WTC11 (cell line): ENCODE data around the gene KLHDC4.

Source experiments
- CREB1 ChIP-seq: sonication (generic); formaldehyde crosslinking; IDR thresholded peaks from 2 replicates; pipeline ENCODE4 v1.8.0; 2023; ENCODE audit warnings: mild to moderate bottlenecking, missing genetic modification reagents
- CTCF ChIP-seq: fragments of 200-600 bp; IDR thresholded peaks from 2 replicates; pipeline ENCODE4 v1.8.0; 2022; ENCODE audit warnings: antibody characterized with exemption
- E2F4 ChIP-seq: sonication (generic); formaldehyde crosslinking; IDR thresholded peaks from 2 replicates; pipeline ENCODE4 v1.8.1; 2022; ENCODE audit warnings: low read depth, mild to moderate bottlenecking, moderate library complexity, missing genetic modification reagents, borderline replicate concordance
- JUN ChIP-seq: sonication (generic); formaldehyde crosslinking; IDR thresholded peaks from 2 replicates; pipeline ENCODE4 v1.8.0; 2023; ENCODE audit warnings: mild to moderate bottlenecking, missing genetic modification reagents
- NFYB ChIP-seq: sonication (generic); formaldehyde crosslinking; conservative IDR thresholded peaks from 2 replicates; pipeline ENCODE4 v1.8.0; 2022; ENCODE audit warnings: low read depth, missing genetic modification reagents
- TP53 ChIP-seq: sonication (generic); formaldehyde crosslinking; IDR thresholded peaks from 2 replicates; pipeline ENCODE4 v1.8.1; 2023; ENCODE audit warnings: mild to moderate bottlenecking, missing genetic modification reagents
- ZNF138 ChIP-seq: sonication (generic); formaldehyde crosslinking; conservative IDR thresholded peaks from 2 replicates; pipeline ENCODE4 v1.8.1; 2022; ENCODE audit warnings: mild to moderate bottlenecking, moderate library complexity, missing genetic modification reagents
- ZNF416 ChIP-seq: fragments of 250-450 bp; sonication (Bioruptor Pico); IDR thresholded peaks from 2 replicates; pipeline ENCODE4 v1.9.0; 2021; ENCODE audit warnings: mild to moderate bottlenecking, inconsistent platforms

- TF ChIP-seq TP53 (CRISPR knock-in tag): no peak
- TF ChIP-seq ZNF416 (CRISPR knock-in tag): no peak
- TF ChIP-seq CTCF: no peak
- TF ChIP-seq NFYB (CRISPR knock-in tag): no peak
- no peak for TF ChIP-seq E2F4 (CRISPR knock-in tag)
- TF ChIP-seq CREB1 (CRISPR knock-in tag): no peak
- no peak for TF ChIP-seq ZNF138 (CRISPR knock-in tag)
- TF ChIP-seq JUN (CRISPR knock-in tag): no peak
These were observed 74.1 kb downstream of the KLHDC4 start for GRCh38 chr16:87691686-87692079.
